SK-MEL-5 (cell line): ENCODE measurements around the gene FAM167B. TPM values are rescaled to one million over a fixed set of nuclear protein-coding genes. Genes with fewer than 3 reads are reported as not detected.
A peak's percentile ranks its signal among the peaks of the same experiment; 100 is the strongest.

ENCODE experiments used
- DNase-seq: peaks from one replicate; pipeline ENCODE4 v3.0.0-alpha.2; 2016; ENCODE audit warnings: low read depth, low spot score
- in situ Hi-C: cut with HindIII; loops from 2 replicates; pipeline ENCODE4 v1.10.0; 2016; ENCODE audit warnings: low sequenced_read_pairs, high pct_unique_total_duplicates, low pct_unique_long_range_greater_than_20kb
- total RNA-seq: library from RNA; depleted of rRNA; stranded (reverse); fragments of >200 nt; shearing (Covaris generic); gene quantifications from 2 replicates; pipeline ENCODE4 v1.2.3, GENCODE V29; 2014

FAM167B gene
- total RNA-seq, 1 experiment from 2014 or later: 50.6 TPM

DNA sequence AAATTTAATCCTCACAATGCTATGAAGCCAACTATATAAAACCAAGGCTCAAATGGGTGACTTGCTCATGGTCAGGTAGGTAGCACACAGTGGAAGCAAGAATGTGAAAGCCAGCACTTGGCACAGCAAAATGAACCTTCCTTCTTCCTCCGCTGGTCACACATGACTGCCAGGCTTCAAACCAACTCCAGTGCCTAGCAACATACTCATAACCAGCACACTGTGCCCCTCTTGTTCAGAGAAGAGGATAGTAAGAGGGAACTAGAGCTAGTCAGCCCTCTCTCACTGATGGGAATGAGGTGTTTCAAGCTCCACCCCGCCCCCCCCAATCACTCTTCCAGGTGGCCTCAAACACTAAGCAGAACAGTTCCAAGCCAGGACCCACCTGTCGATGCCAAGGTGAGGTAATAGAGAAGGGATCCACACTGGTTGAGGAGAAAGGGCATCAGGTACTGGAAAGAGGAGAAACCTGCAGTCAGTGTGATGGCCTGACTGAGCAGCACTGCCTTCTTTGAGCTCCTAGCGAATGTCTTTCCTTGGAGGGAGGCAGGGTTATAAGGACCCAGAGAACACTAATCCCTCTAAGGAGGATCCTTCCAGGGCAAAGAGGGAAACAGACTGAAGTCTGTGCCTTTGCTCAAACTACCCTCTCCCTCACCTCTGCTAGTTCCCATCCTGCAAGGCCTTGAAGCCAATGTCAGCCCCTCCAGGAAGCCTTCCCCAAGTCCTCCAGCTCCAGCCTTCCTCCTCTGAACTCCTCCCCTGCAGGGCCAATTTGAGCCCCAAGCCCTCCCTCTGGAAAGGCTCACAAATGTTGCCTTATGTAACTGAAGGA, 26.1 kb upstream of the FAM167B start:
- in situ Hi-C loops: no loop called here
- no peak for DNase-seq

DNA sequence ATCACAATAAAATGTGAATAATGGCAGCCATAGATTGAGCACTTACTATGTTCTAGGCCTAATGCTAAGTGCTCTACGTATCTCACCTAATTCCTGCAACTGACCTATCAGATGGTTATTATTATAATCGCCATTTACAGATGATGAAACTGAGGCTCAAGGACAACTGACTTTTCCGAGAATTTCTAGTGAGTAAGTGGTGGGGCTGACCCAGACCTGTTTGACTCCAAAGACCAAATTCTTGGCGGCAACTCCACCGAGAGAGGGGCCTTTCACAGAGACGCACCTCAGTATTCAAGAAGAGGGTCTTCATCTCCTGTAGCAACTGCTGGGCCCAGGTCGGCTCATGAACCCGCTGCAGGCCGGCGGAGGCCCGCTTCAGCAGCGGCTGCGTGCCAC, 25.4 kb upstream of the FAM167B start:
- in situ Hi-C loops: no loop called here
- no peak for DNase-seq

DNA sequence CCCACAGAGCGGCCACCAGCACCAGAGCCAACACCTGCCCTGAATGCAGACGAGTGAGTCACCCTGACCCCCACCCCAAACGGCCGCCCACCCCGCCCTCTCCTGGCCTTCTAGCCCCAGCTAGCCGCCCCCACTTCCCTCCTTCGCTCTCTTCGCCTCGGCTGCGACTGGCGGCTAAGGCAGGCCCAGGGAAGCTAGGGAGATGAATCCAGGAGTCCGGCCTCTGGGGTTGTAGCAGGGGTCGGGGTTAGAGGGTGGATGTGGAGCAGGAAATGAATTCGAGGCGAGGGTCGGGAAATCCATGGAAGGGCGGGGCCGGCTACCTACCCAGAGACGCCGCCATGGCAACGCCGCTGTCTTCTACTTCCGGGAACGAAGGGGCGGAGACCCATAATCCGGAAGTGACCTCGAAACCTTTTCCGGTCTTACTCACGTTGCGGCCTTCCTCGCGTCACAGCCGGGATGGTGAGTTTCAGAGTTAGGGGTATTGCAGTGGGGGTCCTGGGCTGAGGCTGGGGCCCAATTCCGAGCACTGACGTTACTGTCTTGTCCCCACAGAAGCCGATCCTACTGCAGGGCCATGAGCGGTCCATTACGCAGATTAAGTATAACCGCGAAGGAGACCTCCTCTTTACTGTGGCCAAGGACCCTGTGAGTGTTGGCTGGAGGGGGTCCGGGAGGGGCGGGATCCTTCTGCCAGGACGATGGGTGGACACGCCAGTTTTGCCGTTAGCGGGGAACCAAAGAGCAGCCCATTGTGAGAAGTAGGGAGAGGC, 24.9 kb upstream of the FAM167B start, which contains the start of the genes EIF3I and TMEM234:
Gene EIF3I (plus strand): TSS at position 428 of the 776 bp plus-strand sequence. CDS start 35 bp downstream, at position 463.
Gene TMEM234 (minus strand): TSS at position 374 of the 776 bp plus-strand sequence. CDS start 31 bp downstream, at position 343.
- in situ Hi-C loops: no loop called here
- DNase-seq: peak; percentile 91

DNA sequence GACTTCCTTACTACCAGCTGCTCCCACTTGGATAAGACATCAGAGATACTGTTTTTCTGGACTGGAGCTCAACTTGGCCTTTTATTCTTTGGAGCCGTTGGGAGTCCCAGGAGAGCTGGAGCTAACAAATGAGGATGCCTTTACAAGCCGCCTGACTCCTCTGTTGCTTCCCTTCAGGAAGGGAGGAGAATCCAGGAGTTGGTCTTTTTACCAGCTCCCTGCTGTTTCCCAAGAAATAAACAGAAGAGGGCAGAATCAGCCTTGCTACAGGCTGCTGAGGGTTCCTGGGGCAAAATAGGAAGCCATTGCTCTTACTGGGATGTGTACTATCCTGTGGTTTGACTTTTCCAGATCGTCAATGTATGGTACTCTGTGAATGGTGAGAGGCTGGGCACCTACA, 23.3 kb upstream of the FAM167B start:
- in situ Hi-C loops: no loop called here
- peak; percentile 42 for DNase-seq

- DNase-seq: no peak
- in situ Hi-C loops: no loop called here
Measured at GRCh38 chr1:32224285-32224684, 22.7 kb upstream of the FAM167B start.

- DNase-seq: no peak
- in situ Hi-C loops: no loop called here
Measured at GRCh38 chr1:32228771-32229170, 18.3 kb upstream of the FAM167B start.

DNA sequence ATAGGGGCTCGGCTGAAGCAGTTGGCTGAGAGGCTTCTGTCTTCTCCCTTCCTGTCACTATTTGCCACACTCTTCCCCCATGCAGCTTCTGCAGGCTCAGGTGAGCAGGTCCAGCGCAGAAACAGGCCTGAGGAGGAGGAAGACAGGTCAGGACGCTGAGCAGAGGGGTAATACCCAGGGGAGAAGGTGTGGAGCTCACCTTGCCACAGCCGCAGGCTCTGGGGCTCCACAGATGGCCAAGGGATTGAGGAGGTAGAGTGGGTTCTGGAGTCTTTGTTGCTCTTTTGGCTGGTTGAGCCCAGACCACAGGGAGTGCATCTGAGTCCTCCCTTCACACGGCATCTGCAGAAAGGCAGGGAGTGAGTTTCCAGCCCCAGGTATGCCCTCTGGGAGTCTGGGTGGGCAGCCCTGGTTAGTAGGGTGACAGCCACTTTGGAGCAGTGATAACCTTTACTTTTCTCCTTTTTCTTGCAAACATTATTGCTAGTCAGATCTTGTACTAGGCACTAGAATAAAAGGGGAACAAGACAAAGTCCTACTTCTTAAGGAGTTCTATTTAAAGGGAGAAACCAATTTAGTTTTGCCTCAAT, 15.1 kb upstream of the FAM167B start:
- no peak for DNase-seq
- in situ Hi-C loops: no loop called here

DNA sequence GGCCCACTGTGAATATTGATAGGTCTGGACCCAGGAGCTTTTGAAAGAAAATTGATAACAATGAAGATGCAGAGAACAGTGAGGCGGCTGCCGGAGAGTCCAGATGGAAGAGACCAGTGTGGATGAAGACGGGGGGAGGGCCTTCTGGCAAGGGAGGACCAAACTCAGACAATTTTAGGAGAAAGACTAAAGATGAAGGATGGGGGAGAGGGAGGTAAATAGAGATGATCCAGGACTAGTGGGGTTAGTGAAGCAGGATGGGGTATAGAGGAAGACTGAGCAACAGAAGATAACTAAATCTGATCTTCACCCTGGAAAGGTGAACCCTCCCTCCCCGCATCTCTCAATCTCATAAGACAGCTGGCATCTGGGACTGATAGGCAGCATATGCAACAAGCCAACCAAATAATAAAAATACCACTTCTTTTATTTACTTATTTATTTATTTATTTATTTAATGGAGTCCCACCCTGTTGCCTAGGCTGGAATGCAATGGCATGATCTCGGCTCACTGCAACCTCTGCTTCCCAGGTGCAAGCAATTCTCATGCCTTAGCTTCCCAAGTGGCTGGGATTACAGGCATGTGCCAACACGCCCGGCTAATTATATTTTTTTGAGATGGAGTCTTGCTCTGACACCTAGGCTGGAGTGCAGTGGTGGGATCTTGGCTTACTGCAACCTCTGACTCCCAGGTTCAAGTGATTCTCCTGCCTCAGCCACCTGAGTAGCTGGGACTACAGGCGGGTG, 14.3 kb upstream of the FAM167B start:
- no peak for DNase-seq
- in situ Hi-C loops: no loop called here

DNA sequence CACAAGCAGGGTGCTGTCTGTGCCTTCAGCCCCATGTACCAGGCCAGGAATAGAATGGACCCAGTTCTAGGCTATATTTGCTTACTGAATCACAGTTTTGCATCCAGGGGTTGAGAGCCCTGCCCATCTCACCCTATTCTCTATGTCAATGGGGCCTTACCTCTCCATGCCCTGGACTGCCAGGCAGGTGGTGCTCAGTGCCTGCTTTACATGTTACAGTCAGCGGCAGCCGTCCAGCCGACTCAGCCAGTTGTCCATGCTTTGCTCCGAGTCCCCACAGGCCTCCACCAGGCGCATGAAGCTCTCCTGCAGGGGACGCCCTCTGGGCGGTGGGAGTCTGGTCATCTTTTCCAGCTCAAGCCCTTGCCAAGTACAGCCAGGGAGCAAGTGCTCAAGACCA, 12.2 kb upstream of the FAM167B start:
- in situ Hi-C loops: no loop called here
- DNase-seq: no peak

DNA sequence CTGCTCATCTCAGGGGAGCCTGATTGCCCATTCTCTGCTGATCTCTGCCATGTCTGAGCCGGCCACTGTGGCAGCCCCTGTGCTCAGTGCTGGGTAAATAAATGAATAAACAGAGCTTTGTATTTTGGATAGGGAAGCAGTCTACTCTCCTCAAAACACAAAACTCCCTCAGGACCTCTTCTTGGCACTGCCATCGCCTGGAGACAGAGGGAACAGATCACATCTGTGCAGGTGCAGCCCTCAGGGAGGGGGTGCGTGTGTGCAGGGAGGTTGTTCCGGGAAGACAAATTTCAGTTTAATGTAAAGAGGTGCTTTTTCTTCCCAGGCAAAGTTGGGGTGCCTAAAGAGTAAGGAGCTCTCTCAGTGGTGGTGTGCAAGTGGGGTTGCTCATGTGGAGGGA, 7.7 kb upstream of the FAM167B start:
- DNase-seq: peak; percentile 62

DNA sequence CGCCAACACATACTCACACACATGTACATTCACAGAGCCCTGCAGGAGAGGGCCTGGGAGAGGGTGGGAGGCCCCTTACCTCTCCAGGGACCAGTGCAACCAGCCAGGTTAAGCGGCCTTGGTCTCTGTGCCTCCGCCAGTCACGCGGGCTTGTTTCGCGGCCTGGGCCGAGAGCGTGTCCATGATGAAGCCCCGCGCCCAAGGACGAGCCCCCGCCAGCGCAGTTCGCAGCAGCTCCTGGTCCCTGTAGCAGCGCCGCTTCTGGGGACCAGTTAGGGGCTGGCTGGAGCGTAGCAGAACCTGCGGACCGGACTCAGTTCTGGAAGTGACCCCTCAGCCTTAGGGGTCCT, 7.3 kb upstream of the FAM167B start:
- in situ Hi-C loops: no loop called here
- no peak for DNase-seq

More for the DNA sequence above, 7.7 kb upstream of the FAM167B start:
- in situ Hi-C loops: no loop called here

DNA sequence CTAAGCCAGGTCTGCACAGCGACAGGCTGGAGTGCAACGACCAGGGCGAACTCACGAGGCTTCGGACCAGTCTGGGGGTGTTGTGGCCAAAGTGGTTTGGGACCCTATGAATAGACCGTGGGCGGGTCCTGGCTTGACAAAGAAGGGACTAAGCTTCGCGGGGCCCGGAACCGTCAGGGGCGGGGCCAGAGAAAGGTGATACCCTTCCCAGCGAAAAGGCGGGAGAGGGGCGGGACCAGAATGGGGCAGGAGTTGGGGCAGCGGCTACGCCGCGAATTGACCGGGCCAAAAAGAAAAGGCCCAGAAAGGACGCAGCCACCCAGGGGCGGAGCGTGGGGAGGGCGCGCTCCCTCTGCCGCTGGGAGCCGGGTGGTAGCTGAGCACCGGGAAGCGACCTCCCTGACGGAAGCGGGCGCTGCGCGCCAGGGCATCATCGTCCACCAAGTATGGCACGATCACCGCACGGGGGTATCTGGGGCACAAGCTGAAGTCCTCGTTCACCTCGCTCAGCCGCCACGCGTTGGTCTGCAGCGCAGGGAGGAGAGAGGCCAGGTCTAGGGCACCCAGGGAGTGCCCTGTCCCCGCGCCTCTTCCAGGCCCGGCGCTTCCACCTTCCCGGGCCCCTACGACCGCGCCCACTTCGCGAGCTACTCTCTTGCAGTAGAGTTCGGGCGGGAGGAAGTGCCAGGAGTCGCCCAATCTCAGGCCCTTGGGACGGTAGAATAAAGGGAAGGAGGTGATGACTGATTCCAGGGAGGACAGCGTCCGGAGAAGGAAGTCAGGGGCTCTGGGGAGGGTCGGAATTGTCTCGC, 6.7 kb upstream of the FAM167B start:
- DNase-seq: peak; percentile 77
- in situ Hi-C loops: no loop called here

DNA sequence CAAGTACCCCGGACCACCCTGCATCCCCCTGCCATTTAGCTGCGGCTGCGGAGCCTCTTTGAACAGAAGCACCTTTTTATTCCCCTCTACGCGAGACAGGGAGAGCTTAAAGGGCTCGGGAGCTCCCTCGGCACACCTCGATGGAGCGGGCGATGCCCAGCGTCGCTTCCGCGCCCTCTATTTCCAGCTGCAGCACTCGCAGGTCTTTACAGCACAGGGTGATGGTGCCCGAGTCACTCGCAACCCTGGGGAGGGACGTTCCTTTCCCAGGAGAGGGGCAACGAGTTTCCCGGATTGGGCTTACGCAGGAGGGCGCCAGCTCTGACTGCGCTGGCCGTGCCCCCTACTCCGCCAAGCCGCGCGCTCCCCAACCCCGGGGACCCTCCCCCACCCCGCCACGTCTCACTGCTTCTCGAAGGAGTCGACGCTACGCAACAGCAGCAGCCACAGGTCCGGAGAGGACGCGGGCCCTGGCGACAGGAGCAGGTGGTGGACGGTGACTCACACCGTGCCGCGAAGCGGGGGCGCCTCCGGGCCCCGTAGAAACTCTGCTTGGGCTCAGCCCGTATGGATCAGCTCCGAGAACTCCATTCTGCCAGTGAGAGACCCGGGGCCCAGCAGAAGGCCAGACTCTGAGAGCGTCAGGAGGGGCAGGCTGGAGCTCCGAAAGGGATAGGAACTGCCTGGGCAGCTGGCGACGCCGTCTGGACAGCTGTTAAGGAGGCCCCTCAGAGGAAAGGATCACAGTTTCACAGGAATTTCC, 5.8 kb upstream of the FAM167B start:
- in situ Hi-C loops: no loop called here
- no peak for DNase-seq

- DNase-seq: peak; percentile 55
- in situ Hi-C loops: no loop called here
Measured at GRCh38 chr1:32242341-32242851, 4.6 kb upstream of the FAM167B start.

DNA sequence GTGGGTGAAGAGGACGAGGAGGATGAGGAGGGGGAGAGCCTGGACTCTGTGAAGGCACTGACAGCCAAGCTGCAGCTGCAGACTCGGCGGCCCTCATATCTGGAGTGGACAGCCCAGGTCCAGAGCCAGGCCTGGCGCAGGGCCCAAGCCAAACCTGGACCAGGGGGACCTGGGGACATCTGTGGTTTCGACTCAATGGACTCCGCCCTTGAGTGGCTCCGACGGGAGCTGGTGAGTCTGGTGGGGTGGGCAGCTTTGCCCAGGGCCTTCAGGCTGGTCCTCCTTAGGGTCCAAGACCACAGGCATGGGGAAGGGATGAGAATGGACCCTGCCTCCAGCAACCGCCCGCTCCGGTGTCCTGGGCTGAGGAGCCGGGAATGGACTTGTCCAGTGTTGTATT, 430 bp downstream of the FAM167B start:
- DNase-seq: no peak
- in situ Hi-C loops: no loop called here
